Spleen (tissue), 11 donors: ENCODE data around the gene POU2AF1. TPM values are rescaled to one million over a fixed set of nuclear protein-coding genes. Genes with fewer than 3 reads are reported as not detected.
"Not testable (repeated sequence)": the region's sequence is repeated elsewhere in the genome, so short reads cannot be mapped to it uniquely, and the experiment has no call there.

ENCODE experiments used
- DNase-seq: peaks from one replicate; pipeline ENCODE4 v3.0.0-alpha.2; 2020
- H3K27ac ChIP-seq, 8 donors: fragments of 200-600 bp; sonication (generic) in 7 of 8; 1 replicate in 4 of 8; 2 replicates in 4 of 8; pipeline versions ENCODE4 v1.5.0 to v1.8.0; 2016 to 2021; ENCODE audit warnings: inconsistent platforms in 4 of 8, mild to moderate bottlenecking in 4 of 8, moderate library complexity in 1 of 8
- H3K27me3 ChIP-seq, 7 donors: fragments of 200-600 bp; sonication (generic) in 6 of 7; replicated peaks in 1 of 7; 1 replicate in 4 of 7; 2 replicates in 3 of 7; pipeline versions ENCODE4 v1.5.0 to v1.8.0; 2016 to 2021; ENCODE audit warnings: inconsistent platforms in 3 of 7, mild to moderate bottlenecking in 1 of 7
- H3K36me3 ChIP-seq, 6 donors: fragments of 200-600 bp; sonication (generic) in 5 of 6; 1 replicate in 4 of 6; 2 replicates in 2 of 6; pipeline versions ENCODE4 v1.5.0 to v1.8.0; 2016 to 2021; ENCODE audit warnings: inconsistent platforms in 2 of 6
- H3K4me1 ChIP-seq, 6 donors: fragments of 200-600 bp; sonication (generic) in 5 of 6; 1 replicate in 3 of 6; 2 replicates in 3 of 6; pipeline versions ENCODE4 v1.5.0 to v1.8.0; 2016 to 2021; ENCODE audit warnings: inconsistent platforms in 3 of 6
- H3K4me3 ChIP-seq, 8 donors: fragments of 200-600 bp; sonication (generic) in 7 of 8; 1 replicate in 4 of 8; 2 replicates in 4 of 8; pipeline versions ENCODE4 v1.5.0 to v1.8.0; 2016 to 2021; ENCODE audit warnings: inconsistent platforms in 4 of 8, mild to moderate bottlenecking in 4 of 8, moderate library complexity in 2 of 8
- H3K9me3 ChIP-seq, 8 donors: fragments of 200-600 bp; sonication (generic) in 7 of 8; 1 replicate in 4 of 8; 2 replicates in 4 of 8; pipeline versions ENCODE4 v1.5.0 to v1.8.0; 2016 to 2021; ENCODE audit warnings: inconsistent platforms in 4 of 8
- POLR2A ChIP-seq, 3 donors: fragments of 450-650 bp; IDR thresholded peaks; one replicate each; pipeline ENCODE4 v1.5.1; 2017; ENCODE audit warnings: antibody characterized with exemption in 3 of 3, mild to moderate bottlenecking in 1 of 3
- POLR2AphosphoS5 ChIP-seq, 3 donors: sonication (generic); formaldehyde crosslinking; IDR thresholded peaks; one replicate each; pipeline ENCODE4 v1.5.1; 2017; ENCODE audit warnings: antibody characterized with exemption in 3 of 3
- WGBS, 5 donors: extraction: QIAGEN DNeasy Blood & Tissue Kit in 3 of 5; methylation state at CpG; one replicate each; pipeline versions ENCODE4 v1.1.5 to v1.1.7; 2013 to 2018; 5-methylcytosine and 5-hydroxymethylcytosine counted together
- intact Hi-C: fragments of 100-400 bp; cut with DNase I; formaldehyde crosslinking; loops from one replicate; pipeline ENCODE4 v1.15.0; 2023; ENCODE audit warnings: low total_unique reads
- polyA plus RNA-seq, 3 donors: library from polyadenylated mRNA; stranded (reverse); fragments of 200-250 nt; gene quantifications; one replicate each; pipeline ENCODE4 v1.2.1, GENCODE V29; 2013
- total RNA-seq, 7 donors: library from RNA; depleted of rRNA in 3 of 7; stranded (reverse); fragments of >200 nt in 3 of 7; fragmentation: NEBNext Ultra II Directional in 4 of 7; extraction: Animal tissue kit (Norgen Biotek cat#: 25700) in 4 of 7; gene quantifications; one replicate each; pipeline versions ENCODE4 v1.1.0 to v1.2.1, GENCODE V29; 2016 to 2021
- TF ChIP-seq, protein P1 (sequence below), 11 experiments: fragments of 200-600 bp in 7 of 11; fragments of 450-650 bp in 4 of 11; sonication (generic) in 4 of 11; IDR thresholded peaks in 8 of 11; conservative IDR thresholded peaks in 3 of 11; 1 replicate in 7 of 11; 2 replicates in 4 of 11; pipeline versions ENCODE4 v1.4.0 to v1.8.0; 2016 to 2021; ENCODE audit warnings: antibody characterized with exemption in 11 of 11, inconsistent platforms in 4 of 11, mild to moderate bottlenecking in 1 of 11
- donor health status: healthy with polysubstance abuse.
- donor health status: DM: no; HTN: no; CAD: no; lungs with moderate emphysema.
- donor health status: DM: no; HTN: no; CAD: no.
- donor health status: Bipolar disorder and iron deficiency.
- donor health status: healthy.
- donor health status: DM: no; HTN: no; CAD: no.
- donor health status: DM: yes; HTN: yes; CAD: no.

POU2AF1 gene
- total and polyA plus RNA-seq, 10 donors: 60.1 to 280 (median 104) TPM

DNA sequence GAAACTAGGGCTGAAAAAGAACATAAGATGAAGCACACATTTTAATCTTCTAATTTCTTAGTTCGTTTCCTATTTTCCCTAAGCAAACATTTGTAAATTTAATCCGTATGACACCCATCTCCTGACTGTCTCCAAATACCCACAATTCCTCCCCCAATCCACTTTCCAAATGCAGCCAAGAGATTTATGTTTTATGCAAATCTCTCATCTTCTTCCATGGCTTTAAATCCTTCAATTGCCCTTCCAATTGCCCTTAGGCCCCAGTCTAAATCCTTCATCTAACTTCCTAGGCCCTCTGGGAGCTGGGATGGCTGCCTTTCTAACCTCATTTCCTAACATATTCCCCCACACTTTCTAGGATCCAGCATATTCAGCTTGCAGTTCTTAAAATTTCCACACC lies 18.0 kb upstream of the POU2AF1 start:
- peak overlapping the region in 1 of 8 donors; percentile 43 for H3K27ac ChIP-seq
- intact Hi-C loops: no loop called here
- no peaks in the 10 kb centered on the region for H3K9me3 ChIP-seq
- peaks cover 0 to 54% (median 18%) of the 10 kb centered on the region in 6 donors for H3K4me1 ChIP-seq
- DNase-seq: no peak
- no peaks in the 10 kb centered on the region for H3K36me3 ChIP-seq
- TF ChIP-seq POLR2A (IDR thresholded peaks at IDR 0.05) (no peak), POLR2AphosphoS5 (IDR thresholded peaks at IDR 0.05) (no peak)
- TF ChIP-seq, protein P1, sequence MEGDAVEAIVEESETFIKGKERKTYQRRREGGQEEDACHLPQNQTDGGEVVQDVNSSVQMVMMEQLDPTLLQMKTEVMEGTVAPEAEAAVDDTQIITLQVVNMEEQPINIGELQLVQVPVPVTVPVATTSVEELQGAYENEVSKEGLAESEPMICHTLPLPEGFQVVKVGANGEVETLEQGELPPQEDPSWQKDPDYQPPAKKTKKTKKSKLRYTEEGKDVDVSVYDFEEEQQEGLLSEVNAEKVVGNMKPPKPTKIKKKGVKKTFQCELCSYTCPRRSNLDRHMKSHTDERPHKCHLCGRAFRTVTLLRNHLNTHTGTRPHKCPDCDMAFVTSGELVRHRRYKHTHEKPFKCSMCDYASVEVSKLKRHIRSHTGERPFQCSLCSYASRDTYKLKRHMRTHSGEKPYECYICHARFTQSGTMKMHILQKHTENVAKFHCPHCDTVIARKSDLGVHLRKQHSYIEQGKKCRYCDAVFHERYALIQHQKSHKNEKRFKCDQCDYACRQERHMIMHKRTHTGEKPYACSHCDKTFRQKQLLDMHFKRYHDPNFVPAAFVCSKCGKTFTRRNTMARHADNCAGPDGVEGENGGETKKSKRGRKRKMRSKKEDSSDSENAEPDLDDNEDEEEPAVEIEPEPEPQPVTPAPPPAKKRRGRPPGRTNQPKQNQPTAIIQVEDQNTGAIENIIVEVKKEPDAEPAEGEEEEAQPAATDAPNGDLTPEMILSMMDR (IDR thresholded peaks at IDR 0.05 in 8 of 11, conservative IDR thresholded peaks at IDR 0.05 in 3 of 11): no peak
- H3K4me3 ChIP-seq: no peak overlapping the region
- 74 to 90% (median 81%) methylated on average over 2 of the region's 2 CpGs for WGBS, 5 donors
- H3K27me3 ChIP-seq: no peaks in the 10 kb centered on the region

DNA sequence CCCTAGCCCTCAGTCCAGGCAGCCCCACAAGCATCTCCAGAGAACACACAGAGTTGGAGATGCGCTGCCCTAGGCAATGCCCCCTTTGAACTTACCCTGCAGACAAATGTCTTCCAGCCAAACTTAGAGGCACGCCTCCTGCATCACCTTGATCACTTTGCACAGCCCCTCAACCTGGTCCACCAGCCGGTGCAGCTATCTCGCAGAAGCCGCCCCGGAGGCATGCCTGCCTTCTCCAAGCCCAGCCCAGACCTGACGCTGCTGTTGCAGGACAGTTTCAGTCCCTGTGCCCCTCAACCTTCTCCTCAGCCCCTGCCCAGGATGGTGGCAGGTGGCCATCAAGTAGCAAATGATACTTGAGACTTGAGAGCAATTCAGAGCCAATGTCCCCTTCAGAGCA lies 16.7 kb upstream of the POU2AF1 start:
- no peak for TF ChIP-seq POLR2AphosphoS5 (IDR thresholded peaks at IDR 0.05)
- TF ChIP-seq POLR2A (IDR thresholded peaks at IDR 0.05): no peak
- TF ChIP-seq, protein P1 (IDR thresholded peaks at IDR 0.05 in 8 of 11, conservative IDR thresholded peaks at IDR 0.05 in 3 of 11): no peak
- Histone ChIP-seq H3K4me1 (peaks cover 0 to 54% (median 18%) of the 10 kb centered on the region in 6 donors), H3K9me3 (no peaks in the 10 kb centered on the region), H3K27me3 (no peaks in the 10 kb centered on the region), H3K4me3 (no peak overlapping the region), H3K27ac (no peak overlapping the region), H3K36me3 (no peaks in the 10 kb centered on the region)
- WGBS, 5 donors: 92 to 97% (median 95%) methylated on average over 7 of the region's 7 CpGs
- intact Hi-C loops: no loop called here
- DNase-seq: peak; percentile 74

DNA sequence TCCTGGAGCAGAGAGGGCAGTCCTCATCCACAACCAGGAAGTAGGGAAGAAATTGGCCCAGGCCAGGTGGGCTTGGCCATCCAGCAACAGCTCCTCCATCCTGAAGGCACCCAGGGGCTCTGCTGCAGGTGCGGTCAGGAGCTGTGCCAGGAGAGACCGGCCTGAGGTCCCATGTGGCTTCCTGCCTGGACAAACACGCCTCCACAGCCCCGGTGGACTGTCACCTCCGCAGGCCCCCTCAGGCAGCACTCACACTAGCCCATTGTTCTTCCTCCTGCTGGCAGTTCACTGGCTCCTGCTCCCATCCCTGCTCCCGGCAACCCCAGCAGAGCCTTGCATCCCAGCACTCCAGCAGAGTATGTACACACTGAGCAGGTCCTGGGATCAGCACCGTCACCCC lies 16.0 kb upstream of the POU2AF1 start:
- peaks cover 0 to 49% (median 17%) of the 10 kb centered on the region in 6 donors for H3K4me1 ChIP-seq
- H3K27ac ChIP-seq: no peak overlapping the region
- no peaks in the 10 kb centered on the region for H3K36me3 ChIP-seq
- DNase-seq: peak; percentile 74
- intact Hi-C loops: no loop called here
- TF ChIP-seq, protein P1 (IDR thresholded peaks at IDR 0.05 in 8 of 11, conservative IDR thresholded peaks at IDR 0.05 in 3 of 11): no peak
- TF ChIP-seq POLR2A (IDR thresholded peaks at IDR 0.05) (no peak), POLR2AphosphoS5 (IDR thresholded peaks at IDR 0.05) (no peak)
- no peak overlapping the region for H3K4me3 ChIP-seq
- H3K27me3 ChIP-seq: no peaks in the 10 kb centered on the region
- 61 to 84% (median 81%) methylated on average over 7 of the region's 7 CpGs for WGBS, 5 donors
- no peaks in the 10 kb centered on the region for H3K9me3 ChIP-seq

DNA sequence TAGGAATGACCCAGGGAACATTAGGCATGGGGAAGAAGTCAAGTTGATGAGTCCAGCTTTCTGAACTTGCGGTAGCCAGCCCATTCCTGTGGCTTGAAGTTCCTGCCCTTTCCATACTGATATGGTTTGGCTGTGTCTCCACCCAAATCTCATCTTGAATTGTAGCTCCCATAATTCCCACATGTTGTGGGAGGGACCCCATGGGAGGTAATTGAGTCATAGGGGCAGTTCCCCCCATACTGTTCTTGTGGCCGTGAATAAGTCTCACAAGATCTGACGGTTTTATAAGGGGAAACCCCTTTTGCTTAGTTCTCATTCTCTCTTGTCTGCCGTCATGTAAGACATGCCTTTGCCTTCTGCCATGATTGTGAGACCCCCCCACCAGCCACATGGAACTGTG lies 15.1 kb upstream of the POU2AF1 start:
- H3K27ac ChIP-seq, H3K36me3 ChIP-seq, H3K9me3 ChIP-seq, H3K4me3 ChIP-seq, intact Hi-C loops, DNase-seq, H3K27me3 ChIP-seq: not testable (repeated sequence)
- peaks cover 0 to 44% (median 13%) of the 10 kb centered on the region in 6 donors for H3K4me1 ChIP-seq
- 45 to 63% (median 49%) methylated on average over 3 to 4 of the region's 4 CpGs for WGBS, 5 donors

DNA sequence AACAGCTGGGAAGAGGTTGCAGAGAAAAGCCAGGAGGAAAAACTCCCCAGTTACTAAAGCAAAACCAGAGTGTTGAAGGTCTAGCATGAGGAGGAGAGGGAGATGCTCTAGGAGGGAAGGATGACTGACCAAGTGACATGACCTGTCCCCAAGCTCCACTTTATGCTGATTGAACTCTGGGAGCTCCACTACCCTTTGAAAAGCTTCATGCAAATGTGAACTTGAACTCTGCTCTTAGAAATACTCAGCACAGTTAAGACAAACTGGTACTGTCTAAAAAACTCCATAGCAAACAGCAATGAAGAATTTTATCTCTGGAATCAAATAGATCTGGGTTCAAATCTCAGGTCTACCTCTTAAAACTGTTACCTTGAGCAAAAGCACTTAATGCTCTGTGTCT lies 14.5 kb upstream of the POU2AF1 start:
- Histone ChIP-seq H3K27me3 (no peaks in the 10 kb centered on the region), H3K9me3 (no peaks in the 10 kb centered on the region), H3K4me1 (peaks cover 0 to 44% (median 10%) of the 10 kb centered on the region in 6 donors), H3K4me3 (no peak overlapping the region), H3K27ac (no peak overlapping the region), H3K36me3 (no peaks in the 10 kb centered on the region)
- TF ChIP-seq POLR2A (IDR thresholded peaks at IDR 0.05) (no peak), POLR2AphosphoS5 (IDR thresholded peaks at IDR 0.05) (no peak)
- TF ChIP-seq, protein P1 (IDR thresholded peaks at IDR 0.05 in 8 of 11, conservative IDR thresholded peaks at IDR 0.05 in 3 of 11): no peak
- intact Hi-C loops: no loop called here
- no peak for DNase-seq
